GM23338 (cell line): ENCODE data around the gene SH3RF2. TPM values are rescaled to one million over a fixed set of nuclear protein-coding genes. Genes with fewer than 3 reads are reported as not detected.

Experiments
- ATAC-seq: fragments of 200-7000 bp; cut with Tn5 transposase; 3 replicates; pipeline ENCODE4 v1.9.1; 2020
- DNase-seq: peaks from one replicate; pipeline ENCODE4 v3.0.0-alpha.2; 2015; ENCODE audit warnings: low spot score
- H2AFZ ChIP-seq: fragments of 200-600 bp; sonication (generic); 2 replicates; pipeline ENCODE4 v1.8.0; 2016; ENCODE audit warnings: antibody characterized with exemption, mild to moderate bottlenecking, moderate library complexity
- H3F3A ChIP-seq: fragments of 200-600 bp; sonication (generic); replicated peaks from 2 replicates; pipeline ENCODE4 v1.8.0; 2017; ENCODE audit warnings: antibody characterized with exemption, mixed run types, low read depth
- H3K27ac ChIP-seq: fragments of 200-600 bp; sonication (generic); 2 replicates; pipeline ENCODE4 v1.6.1; 2016; ENCODE audit warnings: low read depth
- H3K27me3 ChIP-seq: fragments of 200-600 bp; sonication (generic); 2 replicates; pipeline ENCODE4 v1.8.0; 2016; ENCODE audit warnings: mild to moderate bottlenecking, mixed run types, moderate library complexity; ENCODE audit not compliant: insufficient read depth
- H3K36me3 ChIP-seq: fragments of 200-600 bp; sonication (generic); 2 replicates; pipeline ENCODE4 v1.8.0; 2016; ENCODE audit warnings: mild to moderate bottlenecking; ENCODE audit not compliant: insufficient read depth
- H3K4me1 ChIP-seq: fragments of 200-600 bp; sonication (generic); 2 replicates; pipeline ENCODE4 v1.8.0; 2016; ENCODE audit warnings: mild to moderate bottlenecking, moderate library complexity; ENCODE audit not compliant: insufficient read depth
- H3K4me2 ChIP-seq: fragments of 200-600 bp; sonication (generic); 2 replicates; pipeline ENCODE4 v1.7.1; 2017; ENCODE audit warnings: mixed run types
- H3K4me3 ChIP-seq: fragments of 200-600 bp; sonication (generic); 2 replicates; pipeline ENCODE4 v1.6.1; 2016; ENCODE audit warnings: mixed run types
- H3K79me2 ChIP-seq: fragments of 200-600 bp; sonication (generic); replicated peaks from 2 replicates; pipeline ENCODE4 v1.8.0; 2017; ENCODE audit warnings: mild to moderate bottlenecking; ENCODE audit not compliant: insufficient read depth
- H3K9me2 ChIP-seq: fragments of 200-600 bp; sonication (generic); 2 replicates; pipeline ENCODE4 v1.8.0; 2017; ENCODE audit not compliant: insufficient read depth
- H4K20me1 ChIP-seq: fragments of 200-600 bp; sonication (generic); replicated peaks from 2 replicates; pipeline ENCODE4 v1.8.0; 2017; ENCODE audit warnings: mild to moderate bottlenecking; ENCODE audit not compliant: insufficient read depth
- H3K27ac Mint-ChIP-seq: 2 replicates; pipeline ENCODE4 v1.8.0; 2020; ENCODE audit warnings: inconsistent platforms, mild to moderate bottlenecking, moderate library complexity, mixed read lengths
- H3K27me3 Mint-ChIP-seq: 3 replicates; pipeline ENCODE4 v1.8.0; 2022; ENCODE audit warnings: low read depth, mild to moderate bottlenecking, moderate library complexity, mixed read lengths, inconsistent platforms; ENCODE audit not compliant: insufficient read depth, poor library complexity
- H3K36me3 Mint-ChIP-seq: 3 replicates; pipeline ENCODE4 v1.8.0; 2021; ENCODE audit warnings: low read depth, mild to moderate bottlenecking, inconsistent platforms, moderate library complexity, mixed read lengths
- H3K4me1 Mint-ChIP-seq: 3 replicates; pipeline ENCODE4 v1.8.0; 2020; ENCODE audit warnings: mild to moderate bottlenecking, inconsistent platforms, mixed read lengths
- H3K4me3 Mint-ChIP-seq: 3 replicates; pipeline ENCODE4 v1.8.0; 2021; ENCODE audit warnings: moderate library complexity, mild to moderate bottlenecking, inconsistent platforms, mixed read lengths
- H3K9me3 Mint-ChIP-seq: 3 replicates; pipeline ENCODE4 v1.8.0; 2020; ENCODE audit warnings: moderate library complexity, mild to moderate bottlenecking, inconsistent platforms, mixed read lengths
- NANOG ChIP-seq: IDR thresholded peaks from 2 replicates; pipeline ENCODE4 v1.6.1; 2016; ENCODE audit warnings: antibody characterized with exemption, borderline replicate concordance
- ZNF114 ChIP-seq: fragments of 250-450 bp; sonication (Bioruptor Pico); IDR thresholded peaks from 2 replicates; pipeline ENCODE4 v1.5.0; 2020; ENCODE audit warnings: mild to moderate bottlenecking, moderate library complexity
- polyA plus RNA-seq: library from polyadenylated mRNA; unstranded; fragments of >200 nt; fragmentation: Nextera tagmentation; extraction: Ambion mirVana; gene quantifications from 2 replicates; pipeline ENCODE4 v1.2.1, GENCODE V29; 2016
- total RNA-seq: library from RNA; depleted of rRNA; stranded (reverse); fragments of >200 nt; shearing (Covaris generic); gene quantifications from 2 replicates; pipeline ENCODE4 v1.2.3, GENCODE V29; 2014
- TF ChIP-seq, protein P1 (sequence below): fragments of 250-450 bp; sonication (Bioruptor Pico); IDR thresholded peaks from 2 replicates; pipeline ENCODE4 v1.5.0; 2020; ENCODE audit warnings: mild to moderate bottlenecking, moderate library complexity
- TF ChIP-seq, protein P2 (sequence below): IDR thresholded peaks from one replicate; pipeline ENCODE4 v1.6.1; 2018; ENCODE audit warnings: antibody characterized with exemption; ENCODE audit not compliant: unreplicated experiment

Gene SH3RF2
- total and polyA plus RNA-seq, 2 experiments from 2014 or later, result 1.7 to 2.4 TPM

DNA sequence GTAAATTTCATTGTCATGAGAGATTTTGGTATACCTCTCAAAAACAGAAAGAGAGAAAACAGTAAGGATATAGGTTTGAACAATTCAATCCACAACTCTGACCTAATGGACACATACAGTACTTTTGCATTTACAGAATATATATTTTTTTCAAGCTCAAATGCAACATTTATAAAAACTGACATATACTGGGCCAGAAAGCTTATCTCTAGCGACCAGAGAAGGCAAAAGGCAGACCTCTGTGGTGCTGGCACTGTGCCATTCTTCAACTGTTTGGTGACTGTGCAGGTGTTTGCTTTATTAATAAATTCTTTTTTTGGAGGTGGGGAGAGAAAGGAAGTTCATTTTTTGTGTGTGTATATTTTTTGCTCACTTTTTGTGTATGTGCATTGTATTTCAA is 175.0 kb downstream of the SH3RF2 start:
- Mint-ChIP-seq H3K36me3 (peaks cover 30% of the 10 kb centered on the region), H3K4me1 (no peaks in the 10 kb centered on the region), H3K4me3 (no peak overlapping the region), H3K27ac (no peak overlapping the region), H3K27me3 (peaks cover 3% of the 10 kb centered on the region), H3K9me3 (no peaks in the 10 kb centered on the region)
- Histone ChIP-seq H3K9me2 (no peaks in the 10 kb centered on the region), H3K4me3 (no peak overlapping the region), H3F3A (no peaks in the 10 kb centered on the region), H3K4me1 (no peaks in the 10 kb centered on the region), H3K4me2 (no peak overlapping the region), H3K79me2 (no peaks in the 10 kb centered on the region), H3K27me3 (no peaks in the 10 kb centered on the region), H2AFZ (no peak overlapping the region), H4K20me1 (0 out of 2 replicates have a peak, but pooled peaks cover 5% of the 10 kb centered on the region), H3K36me3 (peaks cover 27% of the 10 kb centered on the region; the same call in 1 of the 2 replicates), H3K27ac (no peak overlapping the region)
- TF ChIP-seq ZNF114 (no peak), NANOG (no peak)
- TF ChIP-seq, protein P1, sequence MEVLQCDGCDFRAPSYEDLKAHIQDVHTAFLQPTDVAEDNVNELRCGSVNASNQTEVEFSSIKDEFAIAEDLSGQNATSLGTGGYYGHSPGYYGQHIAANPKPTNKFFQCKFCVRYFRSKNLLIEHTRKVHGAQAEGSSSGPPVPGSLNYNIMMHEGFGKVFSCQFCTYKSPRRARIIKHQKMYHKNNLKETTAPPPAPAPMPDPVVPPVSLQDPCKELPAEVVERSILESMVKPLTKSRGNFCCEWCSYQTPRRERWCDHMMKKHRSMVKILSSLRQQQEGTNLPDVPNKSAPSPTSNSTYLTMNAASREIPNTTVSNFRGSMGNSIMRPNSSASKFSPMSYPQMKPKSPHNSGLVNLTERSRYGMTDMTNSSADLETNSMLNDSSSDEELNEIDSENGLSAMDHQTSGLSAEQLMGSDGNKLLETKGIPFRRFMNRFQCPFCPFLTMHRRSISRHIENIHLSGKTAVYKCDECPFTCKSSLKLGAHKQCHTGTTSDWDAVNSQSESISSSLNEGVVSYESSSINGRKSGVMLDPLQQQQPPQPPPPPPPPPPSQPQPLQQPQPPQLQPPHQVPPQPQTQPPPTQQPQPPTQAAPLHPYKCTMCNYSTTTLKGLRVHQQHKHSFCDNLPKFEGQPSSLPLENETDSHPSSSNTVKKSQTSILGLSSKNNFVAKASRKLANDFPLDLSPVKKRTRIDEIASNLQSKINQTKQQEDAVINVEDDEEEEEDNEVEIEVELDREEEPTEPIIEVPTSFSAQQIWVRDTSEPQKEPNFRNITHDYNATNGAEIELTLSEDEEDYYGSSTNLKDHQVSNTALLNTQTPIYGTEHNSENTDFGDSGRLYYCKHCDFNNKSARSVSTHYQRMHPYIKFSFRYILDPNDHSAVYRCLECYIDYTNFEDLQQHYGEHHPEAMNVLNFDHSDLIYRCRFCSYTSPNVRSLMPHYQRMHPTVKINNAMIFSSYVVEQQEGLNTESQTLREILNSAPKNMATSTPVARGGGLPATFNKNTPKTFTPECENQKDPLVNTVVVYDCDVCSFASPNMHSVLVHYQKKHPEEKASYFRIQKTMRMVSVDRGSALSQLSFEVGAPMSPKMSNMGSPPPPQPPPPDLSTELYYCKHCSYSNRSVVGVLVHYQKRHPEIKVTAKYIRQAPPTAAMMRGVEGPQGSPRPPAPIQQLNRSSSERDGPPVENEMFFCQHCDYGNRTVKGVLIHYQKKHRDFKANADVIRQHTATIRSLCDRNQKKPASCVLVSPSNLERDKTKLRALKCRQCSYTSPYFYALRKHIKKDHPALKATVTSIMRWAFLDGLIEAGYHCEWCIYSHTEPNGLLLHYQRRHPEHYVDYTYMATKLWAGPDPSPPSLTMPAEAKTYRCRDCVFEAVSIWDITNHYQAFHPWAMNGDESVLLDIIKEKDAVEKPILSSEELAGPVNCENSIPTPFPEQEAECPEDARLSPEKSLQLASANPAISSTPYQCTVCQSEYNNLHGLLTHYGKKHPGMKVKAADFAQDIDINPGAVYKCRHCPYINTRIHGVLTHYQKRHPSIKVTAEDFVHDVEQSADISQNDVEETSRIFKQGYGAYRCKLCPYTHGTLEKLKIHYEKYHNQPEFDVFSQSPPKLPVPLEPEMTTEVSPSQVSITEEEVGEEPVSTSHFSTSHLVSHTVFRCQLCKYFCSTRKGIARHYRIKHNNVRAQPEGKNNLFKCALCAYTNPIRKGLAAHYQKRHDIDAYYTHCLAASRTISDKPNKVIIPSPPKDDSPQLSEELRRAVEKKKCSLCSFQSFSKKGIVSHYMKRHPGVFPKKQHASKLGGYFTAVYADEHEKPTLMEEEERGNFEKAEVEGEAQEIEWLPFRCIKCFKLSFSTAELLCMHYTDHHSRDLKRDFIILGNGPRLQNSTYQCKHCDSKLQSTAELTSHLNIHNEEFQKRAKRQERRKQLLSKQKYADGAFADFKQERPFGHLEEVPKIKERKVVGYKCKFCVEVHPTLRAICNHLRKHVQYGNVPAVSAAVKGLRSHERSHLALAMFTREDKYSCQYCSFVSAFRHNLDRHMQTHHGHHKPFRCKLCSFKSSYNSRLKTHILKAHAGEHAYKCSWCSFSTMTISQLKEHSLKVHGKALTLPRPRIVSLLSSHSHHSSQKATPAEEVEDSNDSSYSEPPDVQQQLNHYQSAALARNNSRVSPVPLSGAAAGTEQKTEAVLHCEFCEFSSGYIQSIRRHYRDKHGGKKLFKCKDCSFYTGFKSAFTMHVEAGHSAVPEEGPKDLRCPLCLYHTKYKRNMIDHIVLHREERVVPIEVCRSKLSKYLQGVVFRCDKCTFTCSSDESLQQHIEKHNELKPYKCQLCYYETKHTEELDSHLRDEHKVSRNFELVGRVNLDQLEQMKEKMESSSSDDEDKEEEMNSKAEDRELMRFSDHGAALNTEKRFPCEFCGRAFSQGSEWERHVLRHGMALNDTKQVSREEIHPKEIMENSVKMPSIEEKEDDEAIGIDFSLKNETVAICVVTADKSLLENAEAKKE, result no peak
- ATAC-seq (no peak), DNase-seq (no peak)

DNA sequence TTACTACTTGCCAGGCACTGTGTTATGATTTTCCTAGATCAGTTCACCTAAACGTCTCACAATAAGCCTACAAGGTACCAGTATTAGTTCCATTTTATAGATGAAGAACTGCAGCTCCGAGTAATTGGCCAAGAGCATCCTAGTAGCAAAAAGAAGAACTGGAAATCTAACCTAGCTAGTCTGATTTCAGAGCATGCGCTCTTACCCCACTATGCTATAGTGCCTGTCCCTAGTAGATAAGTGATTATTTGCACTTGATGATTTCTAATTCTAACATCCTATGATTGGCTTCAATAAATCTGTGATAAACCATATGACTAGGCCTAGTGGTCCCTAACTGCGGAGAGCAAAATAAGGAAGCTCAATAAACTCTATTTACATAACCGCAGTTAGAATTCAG is 176.1 kb downstream of the SH3RF2 start:
- TF ChIP-seq, protein P2, sequence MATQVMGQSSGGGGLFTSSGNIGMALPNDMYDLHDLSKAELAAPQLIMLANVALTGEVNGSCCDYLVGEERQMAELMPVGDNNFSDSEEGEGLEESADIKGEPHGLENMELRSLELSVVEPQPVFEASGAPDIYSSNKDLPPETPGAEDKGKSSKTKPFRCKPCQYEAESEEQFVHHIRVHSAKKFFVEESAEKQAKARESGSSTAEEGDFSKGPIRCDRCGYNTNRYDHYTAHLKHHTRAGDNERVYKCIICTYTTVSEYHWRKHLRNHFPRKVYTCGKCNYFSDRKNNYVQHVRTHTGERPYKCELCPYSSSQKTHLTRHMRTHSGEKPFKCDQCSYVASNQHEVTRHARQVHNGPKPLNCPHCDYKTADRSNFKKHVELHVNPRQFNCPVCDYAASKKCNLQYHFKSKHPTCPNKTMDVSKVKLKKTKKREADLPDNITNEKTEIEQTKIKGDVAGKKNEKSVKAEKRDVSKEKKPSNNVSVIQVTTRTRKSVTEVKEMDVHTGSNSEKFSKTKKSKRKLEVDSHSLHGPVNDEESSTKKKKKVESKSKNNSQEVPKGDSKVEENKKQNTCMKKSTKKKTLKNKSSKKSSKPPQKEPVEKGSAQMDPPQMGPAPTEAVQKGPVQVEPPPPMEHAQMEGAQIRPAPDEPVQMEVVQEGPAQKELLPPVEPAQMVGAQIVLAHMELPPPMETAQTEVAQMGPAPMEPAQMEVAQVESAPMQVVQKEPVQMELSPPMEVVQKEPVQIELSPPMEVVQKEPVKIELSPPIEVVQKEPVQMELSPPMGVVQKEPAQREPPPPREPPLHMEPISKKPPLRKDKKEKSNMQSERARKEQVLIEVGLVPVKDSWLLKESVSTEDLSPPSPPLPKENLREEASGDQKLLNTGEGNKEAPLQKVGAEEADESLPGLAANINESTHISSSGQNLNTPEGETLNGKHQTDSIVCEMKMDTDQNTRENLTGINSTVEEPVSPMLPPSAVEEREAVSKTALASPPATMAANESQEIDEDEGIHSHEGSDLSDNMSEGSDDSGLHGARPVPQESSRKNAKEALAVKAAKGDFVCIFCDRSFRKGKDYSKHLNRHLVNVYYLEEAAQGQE, result no peak
- H3K36me3 Mint-ChIP-seq, result peaks cover 35% of the 10 kb centered on the region
- Histone ChIP-seq H3K4me2 (no peak overlapping the region), H3K4me3 (no peak overlapping the region), H4K20me1 (0 out of 2 replicates have a peak, but pooled peaks cover 5% of the 10 kb centered on the region), H3K27me3 (no peaks in the 10 kb centered on the region), H3F3A (no peaks in the 10 kb centered on the region), H2AFZ (no peak overlapping the region), H3K79me2 (no peaks in the 10 kb centered on the region), H3K36me3 (peaks cover 33% of the 10 kb centered on the region; the same call in 1 of the 2 replicates), H3K4me1 (no peaks in the 10 kb centered on the region), H3K9me2 (no peaks in the 10 kb centered on the region), H3K27ac (no peak overlapping the region)
- DNase-seq (no peak), ATAC-seq (no peak)
- no peaks in the 10 kb centered on the region for H3K4me1 Mint-ChIP-seq
- no peak overlapping the region for H3K27ac Mint-ChIP-seq
- H3K9me3 Mint-ChIP-seq, result no peaks in the 10 kb centered on the region
- peaks cover 3% of the 10 kb centered on the region for H3K27me3 Mint-ChIP-seq
- H3K4me3 Mint-ChIP-seq, result no peak overlapping the region
